Panc1 (cell line): ENCODE measurements around the gene SPTBN4. TPM values are rescaled to one million over a fixed set of nuclear protein-coding genes. Genes with fewer than 3 reads are reported as not detected.

ENCODE experiments used
- ATAC-seq: fragments of 200-7000 bp; cut with Tn5 transposase; 2 replicates; pipeline ENCODE4 v1.9.1; 2020; ENCODE audit warnings: mild to moderate bottlenecking, moderate library complexity
- BruUV-seq: library from RNA; stranded (reverse); fragments of 400-500 nt; replicated peaks from 2 replicates; lab custom pipeline; 2021; lab: Mats Ljungman, UMichigan
- CTCF ChIA-PET: fragments of 300-600 bp; sonication (Branson Sonifier 250); formaldehyde crosslinking; loops from one replicate; lab custom pipeline; 2022; ENCODE audit warnings: antibody characterized with exemption; lab: Charles Lee
- POLR2A ChIA-PET: fragments of 300-600 bp; sonication (Branson Sonifier 250); formaldehyde crosslinking; loops from one replicate; lab custom pipeline; 2022; ENCODE audit warnings: antibody characterized with exemption; lab: Charles Lee
- DNase-seq: peaks from one replicate; pipeline ENCODE4 v3.0.0-alpha.2; 2010; ENCODE audit warnings: low read depth, low spot score
- H3K27ac ChIP-seq: 2 replicates; pipeline ENCODE4 v1.5.1; 2011; ENCODE audit warnings: mild to moderate bottlenecking, low read length, inconsistent platforms
- H3K27me3 ChIP-seq: fragments of 200-500 bp; sonication (Bioruptor generic); 2 replicates; pipeline ENCODE4 v1.6.0; 2014; ENCODE audit warnings: low read length, inconsistent platforms; ENCODE audit not compliant: control insufficient read depth, insufficient read depth
- H3K36me3 ChIP-seq: fragments of 200-500 bp; sonication (Bioruptor generic); 2 replicates; pipeline ENCODE4 v1.5.1; 2014; ENCODE audit warnings: inconsistent platforms, mild to moderate bottlenecking, low read length, moderate library complexity; ENCODE audit not compliant: control insufficient read depth, insufficient read depth
- H3K4me1 ChIP-seq: 2 replicates; pipeline ENCODE4 v1.5.1; 2011; ENCODE audit warnings: inconsistent platforms, mild to moderate bottlenecking, low read length, moderate library complexity; ENCODE audit not compliant: control insufficient read depth, insufficient read depth
- H3K4me3 ChIP-seq, 2 experiments: 2 replicates each; pipeline ENCODE4 v1.5.1; 2011 to 2012; ENCODE audit warnings: low read depth in 2 of 2, low read length in 2 of 2, mild to moderate bottlenecking in 2 of 2, inconsistent platforms in 1 of 2, moderate library complexity in 1 of 2
- H3K9me3 ChIP-seq: fragments of 200-500 bp; sonication (Bioruptor generic); 2 replicates; pipeline ENCODE4 v1.5.1; 2014; ENCODE audit warnings: low read depth, mild to moderate bottlenecking, inconsistent platforms, low read length, moderate library complexity; ENCODE audit not compliant: control insufficient read depth, insufficient read depth
- POLR2AphosphoS5 ChIP-seq: IDR thresholded peaks from 2 replicates; pipeline ENCODE4 v1.6.1; 2012; ENCODE audit warnings: mild to moderate bottlenecking, low read depth, low read length, moderate library complexity
- SIN3A ChIP-seq: IDR thresholded peaks from 2 replicates; pipeline ENCODE4 v1.6.1; 2012; ENCODE audit warnings: low read depth, mild to moderate bottlenecking, low read length, moderate library complexity, borderline replicate concordance; ENCODE audit not compliant: insufficient read depth
- TCF7L2 ChIP-seq: IDR thresholded peaks from 2 replicates; pipeline ENCODE4 v1.6.1; 2011; ENCODE audit warnings: mild to moderate bottlenecking, low read depth, low read length, inconsistent platforms
- in situ Hi-C: cut with HindIII; loops from 2 replicates; pipeline ENCODE4 v1.10.0; 2016; ENCODE audit warnings: low sequenced_read_pairs, low pct_unique_long_range_greater_than_20kb
- intact Hi-C: fragments of 100-400 bp; cut with micrococcal nuclease; formaldehyde crosslinking; loops from one replicate; pipeline ENCODE4 v1.10.0; 2022; ENCODE audit not compliant: unreplicated experiment
- total RNA-seq: library from RNA; stranded (reverse); gene quantifications from one replicate; pipeline ENCODE4 v1.2.1, GENCODE V29; 2021; ENCODE audit not compliant: unreplicated experiment
- TF ChIP-seq, protein P1 (sequence below): fragments of 450-650 bp; IDR thresholded peaks from 2 replicates; pipeline ENCODE4 v1.5.1; 2017; ENCODE audit warnings: mild to moderate bottlenecking
- TF ChIP-seq, protein P2 (sequence below), 2 experiments: IDR thresholded peaks; 2 replicates each; pipeline ENCODE4 v1.6.1; 2011 to 2012; ENCODE audit warnings: low read depth in 2 of 2, control low read depth in 1 of 2, low read length in 1 of 2, mild to moderate bottlenecking in 1 of 2, moderate library complexity in 1 of 2; ENCODE audit not compliant: insufficient read depth in 1 of 2

The SPTBN4 gene
- total RNA-seq, 1 experiment from 2014 or later = 1.2 TPM

DNA sequence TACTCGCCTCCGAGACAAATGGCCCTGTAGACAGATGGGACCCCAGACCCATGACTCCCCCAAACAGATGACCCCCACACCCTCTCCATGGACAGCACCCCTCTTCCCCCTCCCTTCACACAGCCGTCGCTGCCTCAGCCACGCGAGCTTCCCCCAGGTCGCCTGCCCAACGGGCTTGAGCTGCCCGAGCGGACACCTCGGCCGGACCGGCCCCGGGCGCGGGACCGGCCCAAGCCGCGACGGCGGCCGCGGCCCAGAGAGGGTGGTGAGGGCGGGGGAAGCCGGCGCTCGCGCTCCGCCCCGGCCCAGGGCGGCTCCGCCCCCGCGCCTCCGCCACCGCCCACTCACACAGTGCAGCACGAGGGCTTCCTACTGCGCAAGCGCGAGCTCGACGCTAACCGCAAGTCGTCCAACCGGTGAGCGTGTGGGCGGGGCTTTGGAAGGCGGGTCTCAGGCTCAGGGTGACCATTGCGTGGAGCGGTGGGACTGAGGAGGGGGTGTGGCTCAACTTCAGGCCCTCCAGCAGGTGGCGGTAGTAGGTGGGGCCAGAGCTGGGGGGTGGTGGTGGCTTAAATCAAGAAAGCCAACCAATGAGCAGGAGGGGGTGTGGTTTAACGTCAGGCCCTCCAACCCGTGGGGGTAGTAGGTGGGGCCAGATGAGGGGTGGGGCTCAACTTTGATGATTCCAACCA, 103.7 kb downstream of the SPTBN4 start:
- intact Hi-C loops = no loop called here
- H3K36me3 ChIP-seq = no peaks in the 10 kb centered on the region
- no peaks in the 10 kb centered on the region for H3K9me3 ChIP-seq
- H3K4me3 ChIP-seq = peak overlapping the region; percentile 53 to 61
- POLR2A ChIA-PET = interaction anchor here (0.6 kb wide), 1 partner anchor 23 kb away, joined by 7 read pairs; no protein-coding TSS in a partner anchor
- BruUV-seq = no TSS peak
- peaks cover 5% of the 10 kb centered on the region; the same call in 1 of the 2 replicates for H3K4me1 ChIP-seq
- H3K27me3 ChIP-seq = no peaks in the 10 kb centered on the region
- peak overlapping the region; percentile 63; the same call in 1 of the 2 replicates for H3K27ac ChIP-seq
- TF ChIP-seq POLR2AphosphoS5 = no peak
- TF ChIP-seq, protein P1, sequence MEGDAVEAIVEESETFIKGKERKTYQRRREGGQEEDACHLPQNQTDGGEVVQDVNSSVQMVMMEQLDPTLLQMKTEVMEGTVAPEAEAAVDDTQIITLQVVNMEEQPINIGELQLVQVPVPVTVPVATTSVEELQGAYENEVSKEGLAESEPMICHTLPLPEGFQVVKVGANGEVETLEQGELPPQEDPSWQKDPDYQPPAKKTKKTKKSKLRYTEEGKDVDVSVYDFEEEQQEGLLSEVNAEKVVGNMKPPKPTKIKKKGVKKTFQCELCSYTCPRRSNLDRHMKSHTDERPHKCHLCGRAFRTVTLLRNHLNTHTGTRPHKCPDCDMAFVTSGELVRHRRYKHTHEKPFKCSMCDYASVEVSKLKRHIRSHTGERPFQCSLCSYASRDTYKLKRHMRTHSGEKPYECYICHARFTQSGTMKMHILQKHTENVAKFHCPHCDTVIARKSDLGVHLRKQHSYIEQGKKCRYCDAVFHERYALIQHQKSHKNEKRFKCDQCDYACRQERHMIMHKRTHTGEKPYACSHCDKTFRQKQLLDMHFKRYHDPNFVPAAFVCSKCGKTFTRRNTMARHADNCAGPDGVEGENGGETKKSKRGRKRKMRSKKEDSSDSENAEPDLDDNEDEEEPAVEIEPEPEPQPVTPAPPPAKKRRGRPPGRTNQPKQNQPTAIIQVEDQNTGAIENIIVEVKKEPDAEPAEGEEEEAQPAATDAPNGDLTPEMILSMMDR = no peak
- no peak for TF ChIP-seq SIN3A
- TF ChIP-seq, protein P2, sequence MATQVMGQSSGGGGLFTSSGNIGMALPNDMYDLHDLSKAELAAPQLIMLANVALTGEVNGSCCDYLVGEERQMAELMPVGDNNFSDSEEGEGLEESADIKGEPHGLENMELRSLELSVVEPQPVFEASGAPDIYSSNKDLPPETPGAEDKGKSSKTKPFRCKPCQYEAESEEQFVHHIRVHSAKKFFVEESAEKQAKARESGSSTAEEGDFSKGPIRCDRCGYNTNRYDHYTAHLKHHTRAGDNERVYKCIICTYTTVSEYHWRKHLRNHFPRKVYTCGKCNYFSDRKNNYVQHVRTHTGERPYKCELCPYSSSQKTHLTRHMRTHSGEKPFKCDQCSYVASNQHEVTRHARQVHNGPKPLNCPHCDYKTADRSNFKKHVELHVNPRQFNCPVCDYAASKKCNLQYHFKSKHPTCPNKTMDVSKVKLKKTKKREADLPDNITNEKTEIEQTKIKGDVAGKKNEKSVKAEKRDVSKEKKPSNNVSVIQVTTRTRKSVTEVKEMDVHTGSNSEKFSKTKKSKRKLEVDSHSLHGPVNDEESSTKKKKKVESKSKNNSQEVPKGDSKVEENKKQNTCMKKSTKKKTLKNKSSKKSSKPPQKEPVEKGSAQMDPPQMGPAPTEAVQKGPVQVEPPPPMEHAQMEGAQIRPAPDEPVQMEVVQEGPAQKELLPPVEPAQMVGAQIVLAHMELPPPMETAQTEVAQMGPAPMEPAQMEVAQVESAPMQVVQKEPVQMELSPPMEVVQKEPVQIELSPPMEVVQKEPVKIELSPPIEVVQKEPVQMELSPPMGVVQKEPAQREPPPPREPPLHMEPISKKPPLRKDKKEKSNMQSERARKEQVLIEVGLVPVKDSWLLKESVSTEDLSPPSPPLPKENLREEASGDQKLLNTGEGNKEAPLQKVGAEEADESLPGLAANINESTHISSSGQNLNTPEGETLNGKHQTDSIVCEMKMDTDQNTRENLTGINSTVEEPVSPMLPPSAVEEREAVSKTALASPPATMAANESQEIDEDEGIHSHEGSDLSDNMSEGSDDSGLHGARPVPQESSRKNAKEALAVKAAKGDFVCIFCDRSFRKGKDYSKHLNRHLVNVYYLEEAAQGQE (IDR thresholded peaks at IDR 0.05; ENCODE audit: insufficient read depth in 1 of 2, low read depth in 2 of 2, low read length in 1 of 2) = no peak
- TF ChIP-seq TCF7L2 = no peak
- in situ Hi-C loops = no loop called here
- CTCF ChIA-PET = interaction anchor here (0.6 to 1.6 kb wide), 4 partner anchors 14 to 107 kb away, joined by 3 to 12 read pairs (median 8); no protein-coding TSS in a partner anchor
- DNase-seq = peak; percentile 88
- peak; percentile 95 for ATAC-seq

DNA sequence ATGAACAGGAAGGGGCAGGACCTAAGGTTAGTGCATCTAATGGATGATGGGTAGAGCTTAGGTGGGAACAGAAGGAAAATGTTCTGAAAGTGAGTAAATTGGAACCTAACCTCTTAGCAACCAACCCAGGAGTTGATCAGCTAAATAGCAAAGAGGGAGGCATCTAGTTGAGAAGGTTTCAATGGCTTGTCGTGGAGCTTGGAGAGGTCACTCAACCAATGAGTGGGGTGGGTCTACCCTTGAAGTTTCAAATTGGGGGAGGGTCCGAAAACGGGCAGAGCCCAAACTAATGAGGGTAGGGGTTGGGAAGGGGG, 104.2 kb downstream of the SPTBN4 start:
- H3K27ac ChIP-seq = no peak overlapping the region
- peaks cover 5% of the 10 kb centered on the region; the same call in 1 of the 2 replicates for H3K4me1 ChIP-seq
- H3K27me3 ChIP-seq = no peaks in the 10 kb centered on the region
- peak overlapping the region; percentile 44 to 53 for H3K4me3 ChIP-seq
- H3K36me3 ChIP-seq = no peaks in the 10 kb centered on the region
- no peak for TF ChIP-seq SIN3A
- no peak for TF ChIP-seq TCF7L2
- TF ChIP-seq, protein P1 = no peak
- TF ChIP-seq, protein P2 (IDR thresholded peaks at IDR 0.05; ENCODE audit: insufficient read depth in 1 of 2, low read depth in 2 of 2, low read length in 1 of 2) = no peak
- no peak for TF ChIP-seq POLR2AphosphoS5
- H3K9me3 ChIP-seq = no peaks in the 10 kb centered on the region
- in situ Hi-C loops = no loop called here
- intact Hi-C loops = no loop called here
- ATAC-seq (no peak), DNase-seq (no peak)
- no TSS peak for BruUV-seq
- ChIA-PET POLR2A (interaction anchor here (0.5 to 0.6 kb wide), 3 partner anchors 13 to 40 kb away, joined by 5 to 8 read pairs (median 7); no protein-coding TSS in a partner anchor), CTCF (interaction anchor here (1.4 to 1.6 kb wide), 2 partner anchors 32 to 107 kb away, joined by 7 to 8 read pairs; no protein-coding TSS in a partner anchor)
